Endothelial cell of umbilical vein (primary cell): Measurements from ENCODE around the gene EDEM1. TPM values are rescaled to one million over a fixed set of nuclear protein-coding genes. Genes with fewer than 3 reads are reported as not detected.

ENCODE experiments used
- BruUV-seq: library from RNA; stranded (reverse); fragments of 400-500 nt; replicated peaks from 2 replicates; lab custom pipeline; 2021; lab: Mats Ljungman, UMichigan
- CTCF ChIA-PET: fragments of 300-600, 350-600 bp; sonication (Branson Sonifier 250); formaldehyde crosslinking; loops from one replicate; lab custom pipeline; 2021; ENCODE audit warnings: antibody characterized with exemption, inconsistent platforms; lab: Charles Lee
- POLR2A ChIA-PET: fragments of 300-600, 350-600 bp; sonication (Branson Sonifier 250); formaldehyde crosslinking; loops from one replicate; lab custom pipeline; 2021; ENCODE audit warnings: antibody characterized with exemption, inconsistent platforms; lab: Charles Lee
- DNase-seq: peaks from one replicate; pipeline ENCODE4 v3.0.0-alpha.2; 2011; ENCODE audit warnings: low read depth, low spot score
- FAIRE-seq: peaks from 2 replicates; lab custom pipeline; 2011; peaks lifted over from hg19 to GRCh38; lab: Jason Lieb, UNC
- H2AFZ ChIP-seq: 2 replicates; pipeline ENCODE4 v1.6.0; 2012; ENCODE audit warnings: low read depth, low read length, control low read depth, inconsistent platforms
- H3K27ac ChIP-seq: 2 replicates; pipeline ENCODE4 v1.5.1; 2011; ENCODE audit warnings: low read depth, mild to moderate bottlenecking, control low read depth, low read length, moderate library complexity; ENCODE audit not compliant: insufficient read depth
- H3K27me3 ChIP-seq, 2 experiments: 2 replicates each; pipeline versions ENCODE4 v1.6.0 to v1.6.1; 2011; ENCODE audit warnings: low read length in 2 of 2, mixed read lengths in 1 of 2; ENCODE audit not compliant: control insufficient read depth in 2 of 2, insufficient read depth in 2 of 2
- H3K36me3 ChIP-seq, 2 experiments: 2 replicates in 1 of 2; 3 replicates in 1 of 2; pipeline ENCODE4 v1.5.1; 2011; ENCODE audit warnings: low read length in 2 of 2, mild to moderate bottlenecking in 1 of 2, moderate library complexity in 1 of 2; ENCODE audit not compliant: control insufficient read depth in 2 of 2, insufficient read depth in 2 of 2; ENCODE audit errors: extremely low read depth in 1 of 2
- H3K4me1 ChIP-seq: 3 replicates; pipeline ENCODE4 v1.5.1; 2011; ENCODE audit warnings: mild to moderate bottlenecking, low read length; ENCODE audit not compliant: control insufficient read depth, insufficient read depth; ENCODE audit errors: extremely low read depth
- H3K4me2 ChIP-seq: 2 replicates; pipeline ENCODE4 v1.6.1; 2011; ENCODE audit warnings: low read length, control low read depth, mixed read lengths; ENCODE audit not compliant: insufficient read depth
- H3K4me3 ChIP-seq, 3 experiments: fragments of 200-600 bp in 1 of 3; sonication (generic), shearing (Covaris generic) in 1 of 3; replicated peaks in 1 of 3; 2 replicates each; pipeline ENCODE4 v1.5.1; 2011 to 2016; ENCODE audit warnings: control low read depth in 3 of 3, low read length in 3 of 3, mild to moderate bottlenecking in 2 of 3, inconsistent platforms in 1 of 3, low read depth in 1 of 3, moderate library complexity in 1 of 3; ENCODE audit not compliant: insufficient read depth in 1 of 3
- H3K79me2 ChIP-seq: 2 replicates; pipeline ENCODE4 v1.6.0; 2012; ENCODE audit warnings: low read length, inconsistent platforms; ENCODE audit not compliant: control insufficient read depth, insufficient read depth
- H3K9ac ChIP-seq: replicated peaks from 2 replicates; pipeline ENCODE3; 2011; ENCODE audit warnings: low read length, control low read depth; ENCODE audit not compliant: insufficient read depth; ENCODE audit errors: extremely low read depth
- H3K9me1 ChIP-seq: replicated peaks from 3 replicates; pipeline ENCODE4 v1.6.0; 2011; ENCODE audit warnings: mild to moderate bottlenecking, low read length; ENCODE audit not compliant: control insufficient read depth, insufficient read depth; ENCODE audit errors: extremely low read depth
- H3K9me3 ChIP-seq: replicated peaks from 2 replicates; pipeline ENCODE4 v1.5.1; 2012; ENCODE audit warnings: low read length, inconsistent platforms; ENCODE audit not compliant: control insufficient read depth, insufficient read depth
- H4K20me1 ChIP-seq: replicated peaks from 2 replicates; pipeline ENCODE3; 2011; ENCODE audit warnings: mild to moderate bottlenecking, low read length; ENCODE audit not compliant: control insufficient read depth, insufficient read depth; ENCODE audit errors: extremely low read depth
- CTCF ChIP-seq, 2 donors: IDR thresholded peaks; 1 replicate in 1 of 2; 2 replicates in 1 of 2; pipeline ENCODE4 v1.5.1; 2011; ENCODE audit warnings: low read length in 2 of 2, mild to moderate bottlenecking in 2 of 2, moderate library complexity in 2 of 2, control low read depth in 1 of 2, inconsistent platforms in 1 of 2, low read depth in 1 of 2; ENCODE audit not compliant: insufficient read depth in 1 of 2; ENCODE audit errors: extremely low read depth in 1 of 2
- EZH2 ChIP-seq: IDR thresholded peaks from 2 replicates; pipeline ENCODE4 v1.6.1; 2012; ENCODE audit warnings: borderline replicate concordance, low read depth, mild to moderate bottlenecking, moderate library complexity, low read length, inconsistent platforms; ENCODE audit not compliant: severe bottlenecking
- JUN ChIP-seq: IDR thresholded peaks from 2 replicates; pipeline ENCODE4 v1.6.1; 2011; ENCODE audit warnings: borderline replicate concordance, low read depth; ENCODE audit not compliant: insufficient read length, insufficient read depth
- MYC ChIP-seq: IDR thresholded peaks from one replicate; pipeline ENCODE4 v1.6.1; 2011; ENCODE audit warnings: mild to moderate bottlenecking, low read depth, low read length
- POLR2A ChIP-seq: IDR thresholded peaks from 2 replicates; pipeline ENCODE4 v1.6.1; 2012; ENCODE audit warnings: low read depth, mild to moderate bottlenecking, control low read depth, low read length
- POLR2AphosphoS5 ChIP-seq: IDR thresholded peaks from 2 replicates; pipeline ENCODE4 v1.6.1; 2012; ENCODE audit warnings: low read depth, mild to moderate bottlenecking, control low read depth, low read length, moderate library complexity; ENCODE audit not compliant: insufficient read depth
- dilution Hi-C: fragments of 300-500 bp; cut with MboI; formaldehyde crosslinking; loops from one replicate; pipeline ENCODE4 v1.15.0; 2019; ENCODE audit warnings: low sequenced_read_pairs; ENCODE audit not compliant: extremely low pct_ligation_motif_present
- intact Hi-C: fragments of 100-400 bp; cut with micrococcal nuclease; formaldehyde crosslinking; loops from one replicate; pipeline ENCODE4 v1.10.0; 2022
- polyA plus RNA-seq, 4 experiments: library from polyadenylated mRNA; depleted of rRNA in 3 of 4; stranded (reverse) in 3 of 4; unstranded in 1 of 4; fragments of >200 nt; gene quantifications; 2 replicates each; pipeline versions ENCODE4 v1.2.1 to v1.2.3, GENCODE V29; 2011 to 2012; ENCODE audit warnings: missing spikeins in 1 of 4
- total RNA-seq: library from RNA; stranded (reverse); gene quantifications from 2 replicates; pipeline ENCODE4 v1.2.3, GENCODE V29; 2021
- TF ChIP-seq, protein P1 (sequence below): IDR thresholded peaks from 2 replicates; pipeline ENCODE4 v1.6.1; 2011; ENCODE audit not compliant: insufficient read depth, insufficient read length

Gene EDEM1
- total and polyA plus RNA-seq, 2 donors (not counting 3 experiments of a cell fraction or from before 2014, with no cell fraction given), result 19.4 to 61.1 TPM

DNA sequence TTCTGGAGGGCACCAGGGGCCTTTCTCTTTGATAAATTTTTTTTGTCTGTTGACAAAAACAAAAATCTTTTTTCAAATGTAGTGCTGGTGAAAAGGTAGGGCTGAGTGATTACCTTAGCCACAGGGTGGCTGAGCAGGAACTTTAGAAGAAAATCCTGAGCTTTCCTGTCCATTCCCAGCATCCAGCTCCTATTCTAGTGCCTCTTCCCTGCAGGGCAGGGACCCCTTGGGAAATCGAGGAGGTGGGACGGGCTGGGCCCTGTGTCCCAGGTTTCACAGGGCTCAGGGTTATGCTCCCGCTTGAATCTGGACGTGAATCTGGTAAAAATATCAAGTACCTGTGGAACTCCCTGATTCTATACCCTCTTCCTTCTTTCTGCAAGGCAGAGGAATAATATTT, 31.7 kb downstream of the EDEM1 start:
- H3K4me1 ChIP-seq, result no peaks in the 10 kb centered on the region
- BruUV-seq, result no TSS peak
- no peaks in the 10 kb centered on the region for H3K79me2 ChIP-seq
- ChIA-PET CTCF (no interaction called here), POLR2A (no interaction called here)
- no peaks in the 10 kb centered on the region for H3K9me3 ChIP-seq
- H3K36me3 ChIP-seq, result peaks cover 7 to 17% of the 10 kb centered on the region in 2 experiments
- dilution Hi-C loops (no loop called here), intact Hi-C loops (no loop called here)
- H3K4me3 ChIP-seq, result no peak overlapping the region
- DNase-seq, result no peak
- TF ChIP-seq, protein P1, sequence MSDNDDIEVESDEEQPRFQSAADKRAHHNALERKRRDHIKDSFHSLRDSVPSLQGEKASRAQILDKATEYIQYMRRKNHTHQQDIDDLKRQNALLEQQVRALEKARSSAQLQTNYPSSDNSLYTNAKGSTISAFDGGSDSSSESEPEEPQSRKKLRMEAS, result no peak
- TF ChIP-seq CTCF (IDR thresholded peaks at IDR 0.05; ENCODE audit: extremely low read depth in 1 of 2, insufficient read depth in 1 of 2, low read depth in 1 of 2, low read length in 2 of 2) (no peak), EZH2 (no peak), MYC (no peak), POLR2AphosphoS5 (no peak), JUN (no peak), POLR2A (no peak)
- no peak overlapping the region for H3K27ac ChIP-seq
- peaks cover 2% of the 10 kb centered on the region for H4K20me1 ChIP-seq
- no peak for FAIRE-seq
- no peak overlapping the region for H3K9ac ChIP-seq
- H3K9me1 ChIP-seq, result no peaks in the 10 kb centered on the region
- H3K27me3 ChIP-seq, result no peaks in the 10 kb centered on the region
- H2AFZ ChIP-seq, result no peak overlapping the region
- H3K4me2 ChIP-seq, result no peak overlapping the region
